Stimulated activated naive CD4-positive, alpha-beta T cell (primary cell): ENCODE results near the gene PRAMEF25.
"Not testable (repeated sequence)": the region's sequence is repeated elsewhere in the genome, so short reads cannot be mapped to it uniquely, and the experiment has no call there.

Experiments
- DNase-seq, 6 experiments: peaks; one replicate each; lab custom pipeline; 2025; lab: John Stamatoyannopoulos, UW

PRAMEF25 gene

GRCh38 chr1:13070474-13070873 lies at the start of gene PRAMEF25:
Gene PRAMEF25 (plus strand): TSS chr1:13070774. CDS start chr1:13073694, 2,920 bp downstream.
- not testable (repeated sequence) for DNase-seq

GRCh38 chr1:13056475-13056874 lies 14.1 kb upstream of the PRAMEF25 start, which contains the start of gene PRAMEF27:
Gene PRAMEF27 (minus strand): TSS chr1:13056575. CDS start chr1:13053659, 2,916 bp downstream.
- not testable (repeated sequence) for DNase-seq

DNA sequence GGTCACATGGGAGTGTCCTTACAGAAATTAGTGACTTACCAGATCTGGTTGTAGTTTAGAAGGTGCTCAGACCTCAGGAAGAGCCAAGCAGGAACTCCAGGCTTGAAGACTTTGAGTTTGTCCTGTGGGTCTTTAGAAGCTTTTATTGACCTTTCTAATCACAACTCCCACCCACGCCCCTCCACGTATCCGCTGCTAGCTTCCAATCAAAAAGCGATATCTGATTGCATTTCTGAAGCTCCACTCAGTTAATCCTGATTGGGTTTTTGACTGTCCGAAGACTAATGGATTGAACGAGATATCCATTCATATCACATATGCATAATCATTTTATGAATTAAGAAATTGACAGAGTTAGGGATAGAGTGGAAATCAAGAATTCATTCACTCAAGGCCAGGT lies 46.2 kb downstream of the PRAMEF25 start, which contains the start of gene HNRNPCL2:
Gene HNRNPCL2 (minus strand): TSS at position 101 of the 400 bp plus-strand sequence. CDS start 454 bp downstream, outside the sequence.
- not testable (repeated sequence) for DNase-seq
